Gastrocnemius medialis (tissue), 4 donors: ENCODE data around the gene CYP20A1.

Experiments used
- CTCF ChIP-seq, 5 experiments: fragments of 450-650 bp in 3 of 5; fragments of 200-600 bp in 2 of 5; sonication (generic) in 2 of 5; IDR thresholded peaks in 4 of 5; conservative IDR thresholded peaks in 1 of 5; 1 replicate in 4 of 5; 2 replicates in 1 of 5; pipeline ENCODE4 v1.5.1; 2016 to 2019; ENCODE audit warnings: antibody characterized with exemption in 5 of 5, mild to moderate bottlenecking in 3 of 5, moderate library complexity in 3 of 5
- POLR2A ChIP-seq, 2 donors: fragments of 450-650 bp; IDR thresholded peaks; one replicate each; pipeline ENCODE4 v1.6.1; 2017; ENCODE audit warnings: antibody characterized with exemption in 2 of 2, mild to moderate bottlenecking in 2 of 2, moderate library complexity in 2 of 2

GRCh38 chr2:203327582-203327900 lies 88.7 kb downstream of the CYP20A1 start:
- TF ChIP-seq CTCF (IDR thresholded peaks at IDR 0.05 in 4 of 5, conservative IDR thresholded peaks at IDR 0.05 in 1 of 5) (no peak), POLR2A (IDR thresholded peaks at IDR 0.05) (no peak)
